ENCODE results near the gene BTBD10. TPM values are rescaled to one million over a fixed set of nuclear protein-coding genes. Genes with fewer than 3 reads are reported as not detected.

The BTBD10 gene
- total RNA-seq, 2 donors from 2014 or later = 25.8 to 34.6 TPM

DNA sequence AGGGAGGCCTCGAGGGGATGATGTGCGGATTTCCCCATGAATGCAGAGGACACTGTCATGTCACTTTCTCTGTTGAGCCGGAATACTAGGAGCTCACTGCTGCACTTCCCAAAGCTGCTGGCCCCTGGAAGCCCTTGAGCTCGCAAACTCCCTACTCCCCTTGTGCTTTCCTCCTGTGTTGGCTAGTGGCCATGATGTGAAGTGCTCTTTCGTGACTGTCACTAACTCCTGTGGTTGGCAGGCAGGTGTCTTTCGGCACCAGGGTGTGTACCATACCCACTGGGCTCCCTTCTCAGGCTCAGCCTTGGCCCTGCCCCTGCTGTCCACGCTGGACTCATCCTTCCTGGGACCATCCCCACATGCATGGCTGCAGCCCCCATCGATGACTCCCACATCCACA, 86.2 kb downstream of the BTBD10 start:
- H3K27me3 Mint-ChIP-seq = no peaks in the 10 kb centered on the region
- H3K4me1 Mint-ChIP-seq (ENCODE audit: low read depth in 2 of 2) = peaks cover 0 to 16% of the 10 kb centered on the region in 2 donors
- no peak for DNase-seq (ENCODE audit: low spot score)
- H3K9me3 Mint-ChIP-seq = no peaks in the 10 kb centered on the region
- no peak for ATAC-seq
- no peak overlapping the region for H3K4me3 Mint-ChIP-seq
- H3K36me3 Mint-ChIP-seq = peaks cover 30% of the 10 kb centered on the region
- H3K27ac Mint-ChIP-seq = peak overlapping the region; percentile 7 to 19

- Mint-ChIP-seq H3K4me1 (ENCODE audit: low read depth in 2 of 2) (peaks cover 0 to 16% of the 10 kb centered on the region in 2 donors), H3K36me3 (peaks cover 25% of the 10 kb centered on the region), H3K27me3 (no peaks in the 10 kb centered on the region), H3K4me3 (no peak overlapping the region), H3K27ac (no peak overlapping the region), H3K9me3 (no peaks in the 10 kb centered on the region)
- ATAC-seq (peak in 1 of 2 donors; percentile 30), DNase-seq (ENCODE audit: low spot score) (no peak)
Measured at GRCh38 chr11:13376402-13376801, 86.6 kb downstream of the BTBD10 start.

DNA sequence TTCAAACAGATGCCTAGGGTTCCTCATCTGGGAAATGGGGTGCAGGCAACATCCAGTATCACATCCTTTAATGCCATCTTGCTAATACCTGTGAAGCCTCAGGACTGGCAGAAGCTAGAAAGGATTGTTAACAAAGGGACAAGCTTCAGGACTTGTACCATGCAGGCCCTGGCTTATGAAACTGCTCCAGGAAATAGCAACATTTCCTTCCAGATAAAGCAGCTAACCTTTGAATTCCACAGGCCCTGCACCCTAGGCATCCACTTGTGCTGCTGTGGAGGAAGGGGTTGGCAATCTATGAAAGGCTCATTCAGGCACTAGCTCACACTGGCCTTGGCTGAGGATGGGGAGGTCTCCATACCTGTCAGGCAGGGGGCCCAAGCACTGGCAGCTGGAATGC, 87.2 kb downstream of the BTBD10 start:
- no peak for ATAC-seq
- Mint-ChIP-seq H3K4me3 (no peak overlapping the region), H3K36me3 (peaks cover 20% of the 10 kb centered on the region), H3K9me3 (no peaks in the 10 kb centered on the region), H3K27me3 (no peaks in the 10 kb centered on the region), H3K4me1 (ENCODE audit: low read depth in 2 of 2) (peaks cover 0 to 16% of the 10 kb centered on the region in 2 donors), H3K27ac (no peak overlapping the region)
- no peak for DNase-seq (ENCODE audit: low spot score)

GRCh38 chr11:13373216-13373615, 89.8 kb downstream of the BTBD10 start:
- no peak overlapping the region for H3K27ac Mint-ChIP-seq
- peaks cover 21% of the 10 kb centered on the region for H3K36me3 Mint-ChIP-seq
- no peaks in the 10 kb centered on the region for H3K9me3 Mint-ChIP-seq
- DNase-seq (ENCODE audit: low spot score) = no peak
- peaks cover 0 to 16% of the 10 kb centered on the region in 2 donors for H3K4me1 Mint-ChIP-seq (ENCODE audit: low read depth in 2 of 2)
- no peaks in the 10 kb centered on the region for H3K27me3 Mint-ChIP-seq
- no peak for ATAC-seq
- no peak overlapping the region for H3K4me3 Mint-ChIP-seq

DNA sequence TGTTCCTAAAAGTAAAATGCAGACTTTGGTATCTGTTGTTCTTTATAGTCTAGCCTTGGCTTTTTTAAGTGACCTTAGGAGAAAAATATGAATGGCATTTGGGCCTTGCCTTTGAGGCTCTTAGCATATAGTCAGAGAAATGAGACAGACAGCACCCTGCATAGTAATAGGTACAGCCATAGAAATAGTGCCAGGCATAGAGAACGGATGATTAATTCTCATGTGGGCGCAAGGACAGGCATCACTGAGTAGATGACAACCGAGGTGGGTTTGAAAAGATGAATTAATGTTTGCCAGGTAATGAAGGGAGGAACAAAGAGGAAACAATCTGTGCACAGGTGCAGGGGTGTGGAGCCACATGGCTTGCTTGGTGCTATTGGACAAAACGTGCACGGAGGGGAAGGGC, 95.0 kb downstream of the BTBD10 start:
- H3K4me3 Mint-ChIP-seq = no peak overlapping the region
- DNase-seq (ENCODE audit: low spot score) (no peak), ATAC-seq (no peak)
- H3K36me3 Mint-ChIP-seq = peaks cover 7% of the 10 kb centered on the region
- no peaks in the 10 kb centered on the region for H3K27me3 Mint-ChIP-seq
- H3K27ac Mint-ChIP-seq = no peak overlapping the region
- H3K4me1 Mint-ChIP-seq (ENCODE audit: low read depth in 2 of 2) = peaks cover 0 to 2% of the 10 kb centered on the region in 2 donors
- no peaks in the 10 kb centered on the region for H3K9me3 Mint-ChIP-seq

- Mint-ChIP-seq H3K27me3 (no peaks in the 10 kb centered on the region), H3K36me3 (peaks cover 7% of the 10 kb centered on the region), H3K4me1 (ENCODE audit: low read depth in 2 of 2) (peaks cover 0 to 4% of the 10 kb centered on the region in 2 donors), H3K4me3 (no peak overlapping the region), H3K9me3 (no peaks in the 10 kb centered on the region), H3K27ac (no peak overlapping the region)
- ATAC-seq (no peak), DNase-seq (ENCODE audit: low spot score) (no peak)
Measured at GRCh38 chr11:13367115-13367514, 95.9 kb downstream of the BTBD10 start.

DNA sequence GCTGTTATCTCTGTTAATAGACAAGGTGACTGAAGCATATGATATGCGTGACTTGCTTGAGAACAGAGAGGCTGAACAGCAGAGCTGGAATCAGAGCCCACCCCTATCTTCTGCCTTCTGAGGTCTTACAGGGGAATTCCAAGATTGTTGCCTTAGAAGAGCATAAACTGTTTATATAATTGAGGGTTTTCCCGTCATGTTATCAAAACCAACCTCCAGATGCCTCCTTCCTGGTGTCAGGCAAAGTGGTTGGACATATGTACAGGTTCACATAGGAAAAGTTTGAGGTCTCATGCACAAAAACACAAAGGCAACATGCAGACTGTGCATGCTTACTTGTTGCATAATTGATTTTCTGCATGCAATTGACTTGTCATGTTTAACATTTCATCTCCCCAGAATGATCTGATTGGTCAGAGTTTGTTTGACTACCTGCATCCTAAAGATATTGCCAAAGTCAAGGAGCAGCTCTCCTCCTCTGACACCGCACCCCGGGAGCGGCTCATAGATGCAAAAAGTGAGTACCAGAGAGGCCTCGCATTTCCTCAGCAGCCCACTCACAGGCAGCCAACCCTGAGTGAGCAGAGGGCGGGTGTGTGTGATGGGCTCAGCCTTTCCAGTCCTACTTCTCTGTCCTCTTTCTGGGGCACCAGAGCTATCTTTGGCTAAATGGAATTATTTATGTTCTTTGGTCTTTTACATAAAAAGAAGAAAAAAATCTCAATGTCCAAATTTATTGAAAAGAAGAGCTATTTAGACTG, 96.6 kb downstream of the BTBD10 start:
- Mint-ChIP-seq H3K36me3 (peaks cover 7% of the 10 kb centered on the region), H3K27ac (no peak overlapping the region), H3K27me3 (no peaks in the 10 kb centered on the region), H3K9me3 (no peaks in the 10 kb centered on the region), H3K4me3 (no peak overlapping the region), H3K4me1 (ENCODE audit: low read depth in 2 of 2) (peaks cover 0 to 5% of the 10 kb centered on the region in 2 donors)
- no peak for ATAC-seq
- DNase-seq (ENCODE audit: low spot score) = no peak

DNA sequence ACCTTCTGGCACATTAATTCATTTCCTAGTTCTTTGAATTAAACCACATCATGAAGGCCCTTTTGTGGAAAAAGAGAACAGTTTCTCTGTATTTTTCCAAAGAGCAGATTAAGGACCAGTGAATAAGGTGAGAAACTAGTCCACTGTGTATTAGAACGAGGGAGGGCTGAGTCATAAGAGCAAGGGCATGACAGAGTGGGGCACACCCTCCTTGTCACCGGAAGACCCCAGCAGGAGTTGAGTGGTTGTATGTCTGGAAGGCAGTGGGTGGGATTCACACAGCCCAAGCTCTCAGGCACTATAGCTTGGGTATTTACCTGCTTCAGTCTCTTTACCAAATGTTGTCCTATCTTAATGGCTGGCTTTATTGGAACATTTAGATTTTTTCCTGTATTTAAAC, 98.6 kb downstream of the BTBD10 start:
- peaks cover 0 to 5% of the 10 kb centered on the region in 2 donors for H3K4me1 Mint-ChIP-seq (ENCODE audit: low read depth in 2 of 2)
- H3K4me3 Mint-ChIP-seq = no peak overlapping the region
- H3K36me3 Mint-ChIP-seq = peaks cover 7% of the 10 kb centered on the region
- no peaks in the 10 kb centered on the region for H3K27me3 Mint-ChIP-seq
- H3K9me3 Mint-ChIP-seq = no peaks in the 10 kb centered on the region
- no peak for ATAC-seq
- no peak for DNase-seq (ENCODE audit: low spot score)
- peak overlapping the region in 1 of 2 donors; percentile 47 for H3K27ac Mint-ChIP-seq

- Mint-ChIP-seq H3K9me3 (no peaks in the 10 kb centered on the region), H3K27me3 (no peaks in the 10 kb centered on the region), H3K27ac (no peak overlapping the region), H3K4me1 (ENCODE audit: low read depth in 2 of 2) (peaks cover 0 to 3% of the 10 kb centered on the region in 2 donors), H3K36me3 (peaks cover under 1% of the 10 kb centered on the region), H3K4me3 (no peak overlapping the region)
- DNase-seq (ENCODE audit: low spot score) (no peak), ATAC-seq (no peak)
Measured at GRCh38 chr11:13362596-13363109, 100.4 kb downstream of the BTBD10 start.

DNA sequence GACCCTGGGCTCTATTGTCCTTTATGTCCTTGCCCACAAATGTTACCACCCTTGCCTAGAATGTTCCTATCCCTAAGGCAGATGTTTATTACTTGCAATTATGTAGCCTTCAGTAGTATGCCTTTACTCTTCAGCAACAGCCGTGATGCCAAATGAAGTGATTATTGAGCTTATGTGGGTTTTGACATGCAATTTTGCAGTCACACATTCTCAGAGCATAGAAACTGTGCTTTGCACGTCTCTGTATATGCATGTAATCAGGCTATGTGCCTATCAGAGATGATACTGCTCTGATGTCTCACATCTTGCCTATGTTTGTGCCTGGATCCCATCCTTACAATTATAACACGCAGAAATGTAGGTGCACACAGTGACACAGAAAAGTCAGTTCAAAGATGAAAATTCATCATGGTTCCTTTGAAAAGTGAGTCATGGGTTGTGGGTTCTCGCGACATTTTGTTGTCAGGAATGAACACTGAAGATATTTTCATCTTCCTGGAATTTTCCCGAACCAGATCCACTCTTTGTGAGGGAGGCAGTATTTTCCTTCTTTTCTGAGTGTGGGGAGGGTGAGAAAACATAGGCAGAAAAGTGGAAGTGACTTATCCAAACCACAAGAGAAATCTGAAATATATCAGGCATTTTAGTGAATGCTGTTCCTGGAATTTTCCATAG, 104.3 kb downstream of the BTBD10 start:
- no peaks in the 10 kb centered on the region for H3K27me3 Mint-ChIP-seq

DNA sequence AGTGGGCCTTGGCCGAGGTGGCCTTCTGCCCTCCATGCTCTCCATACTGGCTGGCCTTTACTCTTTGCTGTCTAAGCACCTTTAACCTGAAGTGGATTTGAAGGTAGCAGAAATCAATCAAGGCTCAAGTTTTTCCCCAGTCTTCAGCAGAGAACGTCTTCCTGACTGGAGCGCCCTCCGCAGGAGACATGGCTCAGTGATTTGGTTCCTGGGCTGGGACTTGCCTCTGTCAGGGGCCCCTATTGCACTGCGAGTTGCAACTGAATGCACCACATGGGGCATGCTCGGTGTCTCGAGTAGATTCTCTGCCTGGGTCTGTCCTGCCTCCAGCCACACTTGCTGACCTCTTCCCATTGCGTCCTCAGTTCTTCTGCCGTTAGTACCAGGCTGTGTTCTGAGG, 105.8 kb downstream of the BTBD10 start:
- Mint-ChIP-seq H3K36me3 (no peaks in the 10 kb centered on the region), H3K4me3 (no peak overlapping the region), H3K27me3 (no peaks in the 10 kb centered on the region), H3K9me3 (no peaks in the 10 kb centered on the region), H3K4me1 (ENCODE audit: low read depth in 2 of 2) (peaks cover under 1 to 5% of the 10 kb centered on the region in 2 donors), H3K27ac (no peak overlapping the region)
- ATAC-seq = no peak
- no peak for DNase-seq (ENCODE audit: low spot score)

More for the DNA sequence above, 104.3 kb downstream of the BTBD10 start:
- DNase-seq (ENCODE audit: low spot score) = no peak
- Mint-ChIP-seq H3K9me3 (no peaks in the 10 kb centered on the region), H3K4me3 (no peak overlapping the region), H3K36me3 (no peaks in the 10 kb centered on the region), H3K4me1 (ENCODE audit: low read depth in 2 of 2) (peaks cover 0 to 5% of the 10 kb centered on the region in 2 donors), H3K27ac (no peak overlapping the region)
- no peak for ATAC-seq

DNA sequence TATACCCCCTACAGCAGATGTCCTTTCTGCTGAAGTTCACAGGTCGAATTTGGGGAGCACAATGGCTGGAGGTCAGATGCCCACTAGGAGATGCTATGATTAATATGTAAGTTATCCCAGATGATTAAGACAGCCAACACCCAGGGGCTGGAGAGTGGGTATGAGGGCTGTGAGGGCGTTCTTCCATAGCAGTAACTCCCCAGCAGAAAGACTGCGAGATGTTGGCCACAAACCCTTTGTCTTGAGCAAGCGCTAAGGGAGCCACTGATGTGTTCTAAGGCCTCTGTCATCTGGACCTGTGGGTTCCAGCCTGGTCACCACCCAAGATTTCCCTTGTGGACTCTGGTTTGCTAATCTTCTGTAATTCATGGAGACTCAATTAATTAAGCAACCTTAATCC, 107.8 kb downstream of the BTBD10 start:
- Mint-ChIP-seq H3K27ac (no peak overlapping the region), H3K27me3 (no peaks in the 10 kb centered on the region), H3K36me3 (peaks cover 12% of the 10 kb centered on the region), H3K9me3 (no peaks in the 10 kb centered on the region), H3K4me3 (no peak overlapping the region), H3K4me1 (ENCODE audit: low read depth in 2 of 2) (peaks cover 15 to 17% of the 10 kb centered on the region in 2 donors)
- DNase-seq (ENCODE audit: low spot score) = no peak
- no peak for ATAC-seq

GRCh38 chr11:13354335-13354734, 108.7 kb downstream of the BTBD10 start:
- no peak for ATAC-seq
- H3K27me3 Mint-ChIP-seq = no peaks in the 10 kb centered on the region
- no peaks in the 10 kb centered on the region for H3K9me3 Mint-ChIP-seq
- no peak overlapping the region for H3K4me3 Mint-ChIP-seq
- peaks cover 12% of the 10 kb centered on the region for H3K36me3 Mint-ChIP-seq
- H3K27ac Mint-ChIP-seq = no peak overlapping the region
- H3K4me1 Mint-ChIP-seq (ENCODE audit: low read depth in 2 of 2) = peaks cover 15 to 17% of the 10 kb centered on the region in 2 donors
- DNase-seq (ENCODE audit: low spot score) = no peak

DNA sequence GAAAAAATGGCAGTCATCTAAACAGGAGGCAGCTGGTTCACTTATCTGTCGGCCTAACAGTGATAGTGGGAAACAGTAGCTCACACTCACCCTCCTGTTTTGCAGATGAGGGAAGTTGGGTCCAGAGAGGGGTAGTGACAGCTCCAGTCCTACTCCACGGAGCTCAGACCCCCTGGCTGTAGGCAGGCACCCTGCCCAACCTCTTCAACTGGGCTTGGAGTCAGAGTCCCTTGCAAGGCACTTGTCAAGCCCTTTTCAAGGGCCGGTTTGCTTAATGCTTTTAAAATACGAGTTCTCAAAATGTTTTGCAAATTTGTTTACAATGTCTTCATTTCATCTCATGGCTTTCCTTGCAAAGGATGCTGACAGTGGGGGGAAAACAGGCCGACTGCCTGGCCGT, 110.3 kb downstream of the BTBD10 start:
- H3K4me3 Mint-ChIP-seq = no peak overlapping the region
- H3K9me3 Mint-ChIP-seq = no peaks in the 10 kb centered on the region
- no peak overlapping the region for H3K27ac Mint-ChIP-seq
- no peaks in the 10 kb centered on the region for H3K27me3 Mint-ChIP-seq
- ATAC-seq = no peak
- H3K4me1 Mint-ChIP-seq (ENCODE audit: low read depth in 2 of 2) = peaks cover 25 to 27% of the 10 kb centered on the region in 2 donors
- H3K36me3 Mint-ChIP-seq = peaks cover 12% of the 10 kb centered on the region
- no peak for DNase-seq (ENCODE audit: low spot score)

Data from natural killer cell treated with Interleukin-12 subunit alpha and Interleukin-12 subunit beta and Interleukin-15 and Interleukin-18, amount 100 ng/mL, for 72 hours (primary cell).